GM12892 (cell line): Measurements from ENCODE around the gene PFKL.
A peak's percentile ranks its signal among the peaks of the same experiment; 100 is the strongest.

Source experiments
- DNase-seq: peaks from one replicate; pipeline ENCODE4 v3.0.0; 2011; ENCODE audit not compliant: insufficient read length
- FAIRE-seq: peaks from 2 replicates; lab custom pipeline; 2011; peaks lifted over from hg19 to GRCh38; lab: Jason Lieb, UNC
- POLR2A ChIP-seq: IDR thresholded peaks from 2 replicates; pipeline ENCODE4 v1.6.1; 2011; ENCODE audit warnings: low read depth, low read length, control low read depth
- POLR2AphosphoS5 ChIP-seq: IDR thresholded peaks from 2 replicates; pipeline ENCODE4 v1.6.1; 2011; ENCODE audit warnings: low read depth, low read length, control low read depth
- TAF1 ChIP-seq: IDR thresholded peaks from 2 replicates; pipeline ENCODE4 v1.6.1; 2011; ENCODE audit warnings: low read depth, mild to moderate bottlenecking, control low read depth, low read length, borderline replicate concordance

The PFKL gene

DNA sequence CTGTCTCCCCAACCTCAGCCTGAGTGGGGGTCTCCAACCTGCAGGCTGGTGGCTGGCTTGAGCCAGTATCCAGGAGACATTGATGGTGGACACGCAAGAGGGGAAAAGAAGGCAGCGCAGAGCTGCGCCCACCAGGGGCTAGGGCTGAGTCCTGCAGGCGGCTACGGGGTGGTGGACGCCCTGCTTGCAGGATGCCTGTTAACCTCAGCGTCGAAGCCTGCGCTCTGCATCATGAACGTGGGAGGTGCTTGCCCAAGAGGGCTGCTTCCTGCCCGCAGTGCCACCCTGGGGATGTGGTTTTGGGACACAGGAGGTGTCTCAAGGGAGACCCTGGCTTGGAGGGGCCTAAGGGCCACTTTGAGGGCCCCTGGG lies 27.7 kb downstream of the PFKL start:
- FAIRE-seq (no peak), DNase-seq (no peak)
- no peak for TF ChIP-seq POLR2A
- TF ChIP-seq POLR2AphosphoS5: no peak; the same call in none of the 2 replicates
- TF ChIP-seq TAF1: no peak

DNA sequence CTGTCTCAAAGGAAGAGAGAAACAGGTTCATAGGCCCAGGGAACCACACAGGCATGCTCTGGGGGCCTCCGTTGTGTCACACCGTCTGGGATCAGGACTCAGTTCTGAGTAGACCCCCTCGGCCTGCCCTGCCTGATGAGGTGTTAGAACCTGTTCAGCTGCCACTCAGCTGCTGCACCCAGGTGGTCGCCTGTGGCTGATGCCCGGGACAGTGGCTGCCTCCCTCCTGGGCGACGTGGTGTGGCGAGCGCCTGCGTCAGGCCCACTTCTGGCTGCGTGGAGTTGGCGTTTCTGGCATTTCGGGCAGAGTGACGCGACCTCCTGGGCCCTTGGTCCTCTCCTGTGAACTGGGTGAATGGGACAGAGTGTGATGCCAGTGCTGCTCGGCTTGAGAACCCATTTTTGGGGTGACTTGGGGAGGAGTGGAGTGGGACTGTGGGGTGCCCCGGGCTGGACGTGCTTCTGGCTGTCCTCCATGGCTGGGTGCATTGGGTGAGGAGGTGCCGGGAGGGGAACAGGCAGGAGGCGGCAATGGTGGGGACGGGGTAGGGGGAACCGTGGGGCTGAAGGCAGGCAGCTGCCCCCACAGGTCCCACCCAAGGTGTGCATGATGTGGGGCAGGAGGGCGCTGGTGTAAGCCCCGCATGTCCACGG lies 28.5 kb downstream of the PFKL start:
- no peak for FAIRE-seq
- DNase-seq: no peak
- peak; percentile 47; the same call in 1 of the 2 replicates for TF ChIP-seq POLR2A
- no peak; the same call in 1 of the 2 replicates for TF ChIP-seq POLR2AphosphoS5

DNA sequence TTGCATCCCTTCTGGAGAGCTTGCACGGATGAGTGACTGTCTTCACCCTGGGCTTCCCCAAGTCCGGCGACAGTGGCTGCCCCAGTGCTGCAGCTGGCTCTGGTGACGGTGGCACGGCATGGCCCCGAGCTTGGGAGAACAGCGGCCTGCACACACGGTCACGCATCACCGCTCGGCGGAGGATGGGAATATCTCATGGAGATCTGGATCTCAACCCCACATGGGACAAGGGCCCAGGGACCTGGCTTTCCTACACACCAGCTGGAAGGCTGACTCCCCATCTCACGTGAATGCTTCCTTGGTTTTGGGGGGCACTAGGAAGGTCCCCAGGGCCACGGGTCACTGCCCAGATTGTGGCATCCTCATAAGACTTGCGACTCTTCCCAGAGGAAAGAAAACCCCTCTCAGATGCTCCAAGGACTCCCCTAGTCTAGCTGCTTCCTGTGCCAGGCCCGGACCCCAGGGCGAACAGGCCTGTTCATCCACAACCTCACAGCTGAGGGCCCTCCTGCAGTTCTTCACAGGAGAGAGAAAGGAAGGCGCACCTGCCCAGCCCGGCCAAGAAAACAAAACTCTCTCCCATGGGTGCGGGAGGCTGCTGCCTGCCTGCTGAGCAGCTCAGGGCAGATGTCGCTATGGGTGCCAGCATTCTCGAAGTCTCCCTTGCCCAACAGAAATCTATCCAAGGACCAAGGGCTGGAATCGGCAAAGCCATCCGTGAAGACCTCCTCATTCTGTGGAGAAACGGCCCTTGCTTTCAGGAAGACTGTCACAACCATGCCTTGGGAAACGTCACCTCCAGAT lies 29.4 kb downstream of the PFKL start:
- DNase-seq (no peak), FAIRE-seq (no peak)
- TF ChIP-seq POLR2AphosphoS5 (0 out of 2 replicates have a peak, but pooled peaks have one; percentile 19), TAF1 (no peak)

DNA sequence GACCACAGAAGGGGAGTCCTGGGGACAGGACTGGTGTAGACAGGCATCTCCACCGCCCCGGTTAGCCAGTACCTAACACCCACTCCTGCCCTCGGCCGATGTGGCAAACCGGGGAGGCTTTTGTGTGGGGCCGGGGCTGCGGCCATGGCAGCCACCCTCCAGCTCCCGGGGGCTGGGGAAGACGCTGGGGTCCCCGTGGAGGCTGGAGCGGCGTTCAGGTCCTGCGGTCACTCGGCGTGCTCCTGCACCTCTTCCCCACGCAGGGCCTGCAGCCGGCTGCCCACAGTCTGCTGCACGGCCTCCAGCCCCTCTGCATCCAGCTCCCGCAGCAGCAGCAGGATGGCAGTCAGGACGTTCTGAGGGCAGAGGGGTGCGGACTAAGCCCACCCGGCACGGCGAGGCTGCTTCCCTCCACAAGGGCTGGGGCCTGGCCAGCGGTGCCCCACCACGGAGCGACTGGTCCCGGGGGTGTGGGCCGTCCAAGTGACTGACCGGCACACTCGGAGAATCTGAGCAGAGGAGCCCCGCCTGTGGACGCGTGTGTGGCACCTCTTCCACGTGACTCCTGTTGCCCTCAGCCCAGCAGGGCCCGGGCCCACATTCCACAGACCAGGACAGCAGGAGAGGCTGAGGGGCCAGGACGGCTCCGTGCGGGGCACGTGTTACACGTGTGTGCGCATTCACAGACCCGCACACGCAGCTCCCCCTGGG lies 30.3 kb downstream of the PFKL start:
- no peak for FAIRE-seq
- TF ChIP-seq TAF1 (no peak), POLR2AphosphoS5 (peak; percentile 68), POLR2A (peak; percentile 19)
- no peak for DNase-seq

DNA sequence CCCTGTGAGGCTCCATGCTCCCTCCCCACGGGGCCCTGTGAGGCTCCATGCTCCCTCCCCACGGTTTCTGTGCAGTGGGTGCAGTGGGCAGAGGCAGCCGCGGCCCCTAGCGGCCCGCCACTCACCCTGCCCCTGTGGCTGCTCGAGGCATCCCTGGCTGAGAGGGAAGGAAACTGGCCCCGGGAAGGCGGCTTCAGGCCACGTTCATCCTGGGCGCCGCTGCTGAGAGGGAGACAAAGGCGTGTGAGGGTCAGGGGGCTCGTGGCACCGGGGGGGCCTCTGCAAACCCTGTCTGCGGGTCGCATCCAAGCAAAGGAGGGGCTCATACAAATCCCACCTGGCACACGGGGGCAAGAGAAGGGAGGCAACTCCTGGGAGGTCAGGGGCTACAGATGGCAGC lies 30.8 kb downstream of the PFKL start:
- no peak for TF ChIP-seq POLR2AphosphoS5
- no peak for TF ChIP-seq POLR2A
- TF ChIP-seq TAF1: no peak
- FAIRE-seq: no peak
- DNase-seq: no peak

DNA sequence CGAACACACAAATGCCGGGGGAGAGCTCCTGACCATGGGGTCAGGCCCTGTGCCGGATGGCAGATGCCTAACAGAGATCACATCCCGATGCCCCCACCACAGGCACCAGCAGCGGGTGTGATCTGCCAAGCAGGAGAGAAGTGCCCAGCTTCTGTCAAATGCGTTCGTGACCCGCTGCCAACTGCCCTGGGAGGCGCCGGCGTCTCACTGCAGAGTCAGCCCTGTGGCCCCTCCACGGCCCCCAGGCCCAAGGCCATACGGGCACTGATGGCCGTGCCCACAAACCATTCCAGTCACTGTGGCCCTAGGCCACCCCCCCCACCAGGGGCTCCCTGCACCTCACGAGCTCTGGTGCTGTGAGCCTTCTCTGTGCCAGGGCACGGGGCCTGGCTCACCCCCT lies 31.4 kb downstream of the PFKL start:
- TF ChIP-seq POLR2A (no peak), POLR2AphosphoS5 (no peak)
- FAIRE-seq: no peak
- DNase-seq: no peak

DNA sequence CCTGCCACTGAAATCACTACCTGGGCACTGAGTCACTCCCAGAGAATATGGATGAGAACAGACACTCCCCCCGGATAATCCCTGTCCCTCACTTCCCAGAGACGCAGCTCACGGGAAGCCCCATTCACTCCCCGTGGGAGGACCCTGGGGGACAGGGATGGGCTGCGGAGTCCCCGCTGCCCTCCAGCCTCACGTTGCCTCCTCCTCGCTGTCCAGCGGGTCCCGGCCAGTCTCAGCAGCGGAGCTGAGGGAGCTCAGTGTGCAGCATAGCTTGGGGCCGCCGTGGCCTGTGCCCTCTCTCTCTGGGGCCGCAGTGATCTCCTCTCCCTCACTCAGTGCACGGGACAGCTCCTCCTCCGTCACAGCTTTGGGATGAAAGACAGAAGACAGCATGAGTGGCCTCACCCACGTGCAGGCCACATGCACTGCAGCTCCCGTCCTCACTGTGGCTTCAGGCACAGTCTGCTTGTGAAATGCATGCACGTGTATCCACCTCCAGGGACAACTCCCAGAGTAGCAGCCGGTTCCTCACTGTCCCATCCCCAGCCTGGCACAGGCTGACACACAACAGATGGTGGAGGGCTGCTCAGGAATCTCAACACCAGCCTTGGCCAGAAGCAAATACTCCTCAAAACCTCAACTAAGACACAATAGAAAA lies 31.9 kb downstream of the PFKL start:
- TF ChIP-seq POLR2A (no peak; the same call in 1 of the 2 replicates), POLR2AphosphoS5 (0 out of 2 replicates have a peak, but pooled peaks have one; percentile 35), TAF1 (no peak)
- DNase-seq (no peak), FAIRE-seq (no peak)

DNA sequence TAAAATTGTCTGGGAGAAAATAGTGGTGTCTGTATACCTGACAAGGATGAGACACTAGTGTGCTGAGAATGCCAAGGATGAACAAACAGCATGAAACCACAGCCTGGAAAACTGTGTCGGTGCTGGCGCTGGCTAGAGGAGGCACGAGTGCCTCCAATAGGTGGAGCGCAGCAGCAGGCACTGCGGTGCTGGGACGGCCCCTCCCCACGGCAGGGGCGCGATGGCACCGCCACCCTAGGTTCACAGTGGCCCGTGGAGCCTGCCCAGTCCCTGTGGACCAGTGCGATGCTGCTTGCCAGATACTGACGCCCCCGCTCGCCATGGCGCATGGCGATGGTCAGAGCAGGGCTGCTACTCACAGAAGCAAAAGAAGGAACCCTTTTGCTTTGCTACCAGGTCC lies 32.5 kb downstream of the PFKL start:
- DNase-seq: no peak
- TF ChIP-seq POLR2AphosphoS5: no peak; the same call in 1 of the 2 replicates
- no peak for TF ChIP-seq POLR2A
- TF ChIP-seq TAF1: no peak
- no peak for FAIRE-seq

DNA sequence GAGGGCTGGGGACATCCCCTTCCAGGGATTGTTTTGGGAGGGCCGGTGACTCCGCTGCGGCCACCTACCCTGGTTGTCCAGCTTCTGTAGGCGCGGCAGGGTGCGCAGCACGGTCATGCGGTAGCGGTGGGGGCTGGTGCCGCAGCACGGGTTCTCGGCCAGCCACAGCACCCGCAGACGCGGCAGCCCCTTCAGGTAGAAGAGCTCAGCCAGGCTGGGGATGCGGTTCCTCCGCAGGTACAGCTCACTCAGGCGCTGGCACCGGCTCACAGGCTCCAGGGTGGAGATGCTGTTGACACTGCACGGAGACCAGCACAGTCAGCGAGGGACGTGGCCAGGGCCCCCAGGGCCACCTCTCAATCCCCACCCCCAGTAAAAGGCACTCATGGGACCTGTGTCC lies 33.1 kb downstream of the PFKL start:
- no peak for FAIRE-seq
- TF ChIP-seq TAF1 (no peak), POLR2A (0 out of 2 replicates have a peak, but pooled peaks have one; percentile 20), POLR2AphosphoS5 (no peak)
- DNase-seq: no peak

DNA sequence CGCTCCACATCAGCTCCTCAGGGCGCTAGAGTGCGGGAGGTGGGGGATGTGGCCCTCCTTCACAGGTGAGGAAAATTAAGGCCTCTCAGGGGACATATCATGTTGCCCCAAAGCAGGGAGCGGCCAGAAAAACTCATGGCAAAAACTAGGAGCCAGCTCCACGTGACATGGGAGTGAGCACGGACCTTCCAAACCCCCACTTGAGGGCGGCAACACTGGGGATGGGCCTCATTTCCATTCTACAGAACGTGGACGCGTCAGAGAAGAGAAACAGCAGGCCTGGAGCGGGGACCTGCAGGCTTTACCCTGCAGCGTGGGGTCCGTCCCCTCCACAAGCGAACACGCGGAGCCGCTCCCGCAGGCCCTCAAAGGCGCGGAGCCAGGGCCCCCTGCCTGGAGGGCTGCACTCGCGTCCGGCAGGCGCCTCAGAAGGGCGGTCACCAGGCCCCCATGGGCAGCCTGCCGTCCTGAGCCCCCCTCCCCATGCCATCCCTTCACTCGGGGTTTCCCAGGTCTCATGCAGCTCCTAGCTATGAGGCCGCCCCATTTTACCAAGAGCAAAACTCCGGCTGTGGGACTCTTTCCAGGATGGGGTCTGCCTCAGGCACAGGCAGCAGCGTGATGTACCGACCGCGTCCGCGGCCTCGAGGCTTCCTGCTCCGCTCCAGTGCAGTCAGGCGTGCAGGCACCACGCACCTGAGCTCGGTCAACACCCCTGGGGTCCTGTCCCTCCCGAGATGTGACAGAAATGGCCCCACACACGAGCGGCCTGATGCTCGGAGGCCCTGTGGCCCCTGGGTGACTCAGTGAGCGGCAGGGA lies 33.9 kb downstream of the PFKL start:
- no peak for DNase-seq
- no peak for FAIRE-seq
- TF ChIP-seq TAF1 (no peak), POLR2AphosphoS5 (0 out of 2 replicates have a peak, but pooled peaks have one; percentile 9), POLR2A (no peak; the same call in 1 of the 2 replicates)
